Measurements from ENCODE around the gene ADAM15. TPM values are rescaled to one million over a fixed set of nuclear protein-coding genes. Genes with fewer than 3 reads are reported as not detected.

The ADAM15 gene
- total RNA-seq, 4 donors from 2014 or later, result 65.4 to 115 (median 100.0) TPM

DNA sequence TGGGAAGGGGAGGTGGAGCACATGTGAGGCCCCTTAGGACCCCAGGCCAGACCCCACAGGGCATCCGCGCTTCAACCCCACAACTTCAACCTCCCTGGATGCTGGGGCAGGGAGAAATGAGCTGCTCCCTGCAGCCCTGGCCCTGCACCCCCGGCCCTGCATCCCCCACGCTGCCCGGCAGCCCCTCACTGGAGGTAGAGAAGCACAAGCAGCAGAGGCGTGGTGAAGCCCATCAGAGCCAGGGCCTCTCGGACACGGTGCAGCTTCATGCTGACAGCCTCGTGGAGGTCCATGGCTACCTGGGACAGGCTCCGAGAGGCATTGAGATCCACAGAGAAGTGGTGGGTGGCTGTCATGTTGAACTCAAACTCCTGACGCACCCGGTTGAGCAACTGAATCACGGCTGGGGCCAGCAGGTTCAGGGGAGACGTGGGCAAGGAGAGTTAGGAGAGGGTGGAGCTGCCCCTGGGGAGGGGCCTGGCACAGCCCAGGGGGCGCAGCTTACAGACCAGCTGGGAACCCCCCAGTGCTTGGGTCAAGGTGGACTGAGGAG, 20.8 kb upstream of the ADAM15 start:
- no peaks in the 10 kb centered on the region for H3K9me3 ChIP-seq
- peak; percentile 26 for ATAC-seq
- WGBS, 2 donors (ENCODE audit: low coverage in 1 of 2), result no CpG with 5 or more reads among the region's 15 CpGs

DNA sequence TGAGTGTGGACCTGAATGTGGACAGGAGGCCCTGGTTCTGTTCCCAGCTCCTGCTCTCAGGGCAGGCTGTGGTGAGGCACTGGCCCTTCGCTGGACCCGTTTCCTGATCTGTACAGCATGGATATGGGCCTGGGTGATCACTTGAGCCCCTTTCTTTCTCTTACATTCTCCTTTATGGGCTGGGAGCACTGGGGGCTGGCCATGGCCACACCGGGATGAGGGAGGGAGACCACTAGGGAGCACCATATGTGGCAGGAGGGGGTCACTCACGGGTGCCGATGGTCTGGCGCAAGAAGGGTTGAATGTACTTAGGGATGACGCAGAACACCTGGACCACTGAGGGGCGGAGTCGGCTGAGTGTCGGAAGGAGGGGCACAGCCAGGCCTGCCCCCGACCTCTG, 20.2 kb upstream of the ADAM15 start:
- no peaks in the 10 kb centered on the region for H3K4me1 ChIP-seq
- H3K27me3 ChIP-seq, result no peaks in the 10 kb centered on the region
- no peaks in the 10 kb centered on the region for H3K36me3 ChIP-seq
- no peak overlapping the region for H3K4me3 ChIP-seq
- no peak overlapping the region for H3K27ac ChIP-seq
- TF ChIP-seq EP300 (IDR thresholded peaks at IDR 0.05) (no peak), POLR2AphosphoS5 (IDR thresholded peaks at IDR 0.05) (no peak)
- 68 to 83% methylated on average over 2 to 8 of the region's 11 CpGs for WGBS, 2 donors (ENCODE audit: low coverage in 1 of 2)
- H3K9me3 ChIP-seq, result no peaks in the 10 kb centered on the region
- ATAC-seq, result no peak

More for the DNA sequence above, 20.8 kb upstream of the ADAM15 start:
- TF ChIP-seq POLR2A (IDR thresholded peaks at IDR 0.05) (no peak), EP300 (IDR thresholded peaks at IDR 0.05) (no peak), POLR2AphosphoS5 (IDR thresholded peaks at IDR 0.05) (no peak)
- TF ChIP-seq, protein P1, sequence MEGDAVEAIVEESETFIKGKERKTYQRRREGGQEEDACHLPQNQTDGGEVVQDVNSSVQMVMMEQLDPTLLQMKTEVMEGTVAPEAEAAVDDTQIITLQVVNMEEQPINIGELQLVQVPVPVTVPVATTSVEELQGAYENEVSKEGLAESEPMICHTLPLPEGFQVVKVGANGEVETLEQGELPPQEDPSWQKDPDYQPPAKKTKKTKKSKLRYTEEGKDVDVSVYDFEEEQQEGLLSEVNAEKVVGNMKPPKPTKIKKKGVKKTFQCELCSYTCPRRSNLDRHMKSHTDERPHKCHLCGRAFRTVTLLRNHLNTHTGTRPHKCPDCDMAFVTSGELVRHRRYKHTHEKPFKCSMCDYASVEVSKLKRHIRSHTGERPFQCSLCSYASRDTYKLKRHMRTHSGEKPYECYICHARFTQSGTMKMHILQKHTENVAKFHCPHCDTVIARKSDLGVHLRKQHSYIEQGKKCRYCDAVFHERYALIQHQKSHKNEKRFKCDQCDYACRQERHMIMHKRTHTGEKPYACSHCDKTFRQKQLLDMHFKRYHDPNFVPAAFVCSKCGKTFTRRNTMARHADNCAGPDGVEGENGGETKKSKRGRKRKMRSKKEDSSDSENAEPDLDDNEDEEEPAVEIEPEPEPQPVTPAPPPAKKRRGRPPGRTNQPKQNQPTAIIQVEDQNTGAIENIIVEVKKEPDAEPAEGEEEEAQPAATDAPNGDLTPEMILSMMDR (IDR thresholded peaks at IDR 0.05), result no peak
- Histone ChIP-seq H3K27ac (no peak overlapping the region), H3K4me3 (no peak overlapping the region), H3K36me3 (no peaks in the 10 kb centered on the region), H3K27me3 (no peaks in the 10 kb centered on the region), H3K4me1 (no peaks in the 10 kb centered on the region)

DNA sequence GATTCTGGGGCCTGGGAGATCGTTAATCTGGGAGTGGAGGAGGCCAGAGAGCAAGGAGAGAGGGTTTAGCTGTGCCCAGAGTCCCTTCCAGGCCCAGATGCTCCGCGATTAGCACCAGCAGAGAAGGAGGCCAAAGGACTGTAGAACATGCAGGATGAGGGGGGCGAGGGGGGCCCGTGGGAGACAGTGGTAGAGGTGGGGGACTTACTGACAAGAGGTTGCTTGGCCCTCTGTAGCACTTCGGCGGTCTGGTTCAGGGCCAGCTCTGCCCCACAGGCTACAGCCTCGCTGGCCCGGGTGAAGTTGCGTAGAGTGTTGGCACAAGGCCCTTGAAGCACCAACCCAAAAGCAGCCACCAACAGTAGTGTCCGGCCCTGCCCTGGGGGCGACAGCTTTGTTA, 18.2 kb upstream of the ADAM15 start:
- H3K27ac ChIP-seq, result no peak overlapping the region
- 83 to 94% methylated on average over 3 to 4 of the region's 12 CpGs for WGBS, 2 donors (ENCODE audit: low coverage in 1 of 2)
- TF ChIP-seq, protein P1 (IDR thresholded peaks at IDR 0.05), result no peak
- TF ChIP-seq POLR2AphosphoS5 (IDR thresholded peaks at IDR 0.05) (no peak), EP300 (IDR thresholded peaks at IDR 0.05) (no peak), POLR2A (IDR thresholded peaks at IDR 0.05) (no peak)

DNA sequence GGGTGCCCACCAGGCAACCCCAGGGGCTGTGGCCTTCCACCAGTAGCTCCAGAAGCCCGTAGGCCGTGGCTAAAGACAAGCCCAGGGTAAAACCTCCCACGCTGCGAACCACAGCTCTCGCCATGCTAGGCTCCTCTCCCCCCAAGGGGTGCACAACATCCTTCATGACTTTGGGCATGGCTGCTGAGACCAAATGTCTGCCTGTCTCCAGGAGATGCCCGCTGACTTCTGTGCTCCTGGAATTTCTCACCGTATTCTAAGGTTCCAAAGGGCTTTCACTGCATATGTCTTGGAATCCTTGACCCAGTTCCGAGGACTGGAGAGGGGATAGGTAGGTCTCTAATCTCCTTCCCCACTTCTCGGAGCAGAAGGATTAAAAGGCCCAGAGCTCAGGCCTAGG, 17.6 kb upstream of the ADAM15 start, which contains the start of the genes DCST1 and DCST2:
Gene DCST1 (plus strand): TSS at position 301 of the 400 bp plus-strand sequence. CDS start 213 bp downstream, outside the sequence.
Gene DCST2 (minus strand): TSS at position 258 of the 400 bp plus-strand sequence. CDS start 80 bp downstream, at position 178.
- Histone ChIP-seq H3K4me1 (peaks cover 0 to 4% (median 0%) of the 10 kb centered on the region in 3 donors), H3K4me3 (no peak within 1 kb of the TSS), H3K36me3 (no peaks in the 10 kb centered on the region), H3K27me3 (no peaks in the 10 kb centered on the region), H3K9me3 (no peaks in the 10 kb centered on the region), H3K27ac (no peak within 1 kb of the TSS)
- WGBS, 2 donors (ENCODE audit: low coverage in 1 of 2), result 92 to 100% methylated on average over 1 to 2 of the region's 9 CpGs
- no peak for TF ChIP-seq POLR2A (IDR thresholded peaks at IDR 0.05)
- TF ChIP-seq EP300 (IDR thresholded peaks at IDR 0.05), result no peak
- TF ChIP-seq, protein P1 (IDR thresholded peaks at IDR 0.05), result no peak
- TF ChIP-seq POLR2AphosphoS5 (IDR thresholded peaks at IDR 0.05), result no peak
- no peak for ATAC-seq

More for the DNA sequence above, 18.2 kb upstream of the ADAM15 start:
- no peaks in the 10 kb centered on the region for H3K4me1 ChIP-seq
- no peaks in the 10 kb centered on the region for H3K36me3 ChIP-seq
- H3K27me3 ChIP-seq, result no peaks in the 10 kb centered on the region
- H3K9me3 ChIP-seq, result no peaks in the 10 kb centered on the region
- no peak for ATAC-seq
- H3K4me3 ChIP-seq, result no peak overlapping the region

DNA sequence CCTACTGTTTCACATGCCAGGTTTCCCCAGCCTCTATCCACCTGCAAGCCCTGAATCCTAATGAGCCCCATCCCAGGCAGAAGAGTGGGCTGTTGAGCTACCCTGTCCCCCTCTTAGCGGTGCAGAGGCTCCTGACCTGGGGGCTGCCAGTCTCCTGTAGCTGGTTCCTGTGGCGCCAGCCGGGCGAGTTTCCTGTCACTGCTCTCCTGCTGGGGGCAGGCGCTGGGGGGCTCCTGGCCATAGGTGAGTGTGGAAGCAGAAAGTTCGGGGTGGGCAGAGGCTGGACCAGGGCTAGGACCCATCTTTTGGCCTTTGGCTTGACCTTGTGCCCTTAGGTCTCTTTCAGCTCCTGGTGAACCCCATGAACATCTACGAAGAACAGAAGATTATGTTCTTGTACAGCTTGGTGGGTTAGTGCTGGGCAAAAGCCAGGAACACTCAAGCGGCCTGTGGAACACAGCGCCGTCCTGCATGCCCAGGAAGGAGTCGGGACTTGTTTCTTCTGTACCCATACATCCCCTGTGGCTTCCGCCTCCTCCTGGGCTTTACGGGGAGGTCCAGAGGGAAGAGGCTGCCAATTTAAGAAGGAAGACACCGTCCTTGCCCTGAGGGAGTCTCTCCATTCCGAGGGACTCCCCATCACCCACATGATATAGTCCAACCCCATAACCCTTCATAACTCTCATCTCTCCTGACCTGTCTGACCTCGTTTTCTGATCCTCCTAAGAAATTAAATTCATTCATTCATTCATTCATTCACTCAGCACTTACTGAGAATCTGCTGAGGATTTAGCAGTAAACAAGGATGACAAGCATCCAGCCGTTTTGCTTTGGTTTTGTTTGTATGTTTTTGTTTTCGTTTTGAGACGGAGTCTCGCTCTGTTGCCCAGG, 16.6 kb upstream of the ADAM15 start:
- WGBS, 2 donors (ENCODE audit: low coverage in 1 of 2), result 84 to 85% methylated on average over 10 to 17 of the region's 20 CpGs
- no peaks in the 10 kb centered on the region for H3K36me3 ChIP-seq
- H3K27ac ChIP-seq, result no peak overlapping the region
- H3K27me3 ChIP-seq, result no peaks in the 10 kb centered on the region
- no peaks in the 10 kb centered on the region for H3K9me3 ChIP-seq
- H3K4me3 ChIP-seq, result no peak overlapping the region
- ATAC-seq, result no peak
- peaks cover 0 to 9% (median 2%) of the 10 kb centered on the region in 3 donors for H3K4me1 ChIP-seq
- TF ChIP-seq POLR2AphosphoS5 (IDR thresholded peaks at IDR 0.05), result no peak
- no peak for TF ChIP-seq POLR2A (IDR thresholded peaks at IDR 0.05)
- TF ChIP-seq EP300 (IDR thresholded peaks at IDR 0.05), result no peak
- TF ChIP-seq, protein P1 (IDR thresholded peaks at IDR 0.05), result no peak

Measured in gastroesophageal sphincter (tissue), 4 donors.